ENCODE measurements around the gene ARFGAP1.

Gene ARFGAP1

GRCh38 chr20:63310265-63310991, 37.8 kb downstream of the ARFGAP1 start:
- DNase-seq = no peak

GRCh38 chr20:63311186-63311832, 38.7 kb downstream of the ARFGAP1 start:
- DNase-seq = no peak

- no peak for DNase-seq
Observed at GRCh38 chr20:63311833-63312243, 39.2 kb downstream of the ARFGAP1 start.

- DNase-seq = no peak
Observed at GRCh38 chr20:63312273-63312672, 39.7 kb downstream of the ARFGAP1 start.

GRCh38 chr20:63312690-63313348, 40.2 kb downstream of the ARFGAP1 start:
- DNase-seq = no peak

GRCh38 chr20:63313349-63314014, 40.9 kb downstream of the ARFGAP1 start:
- no peak for DNase-seq

GRCh38 chr20:63314015-63314471, 41.4 kb downstream of the ARFGAP1 start:
- DNase-seq = no peak

GRCh38 chr20:63314566-63315239, 42.1 kb downstream of the ARFGAP1 start:
- no peak for DNase-seq

GRCh38 chr20:63315240-63315689, 42.7 kb downstream of the ARFGAP1 start:
- no peak for DNase-seq

GRCh38 chr20:63315731-63316491, 43.3 kb downstream of the ARFGAP1 start:
- no peak for DNase-seq

GRCh38 chr20:63316502-63316921, 43.9 kb downstream of the ARFGAP1 start:
- DNase-seq = no peak

- DNase-seq = no peak
Observed at GRCh38 chr20:63317061-63317460, 44.4 kb downstream of the ARFGAP1 start.

GRCh38 chr20:63317601-63318291, 45.1 kb downstream of the ARFGAP1 start:
- DNase-seq = no peak

- DNase-seq = no peak
Observed at GRCh38 chr20:63318391-63319163, 46.0 kb downstream of the ARFGAP1 start.

- DNase-seq = no peak
Observed at GRCh38 chr20:63319164-63320040, 46.8 kb downstream of the ARFGAP1 start.

GRCh38 chr20:63320041-63320511, 47.5 kb downstream of the ARFGAP1 start:
- DNase-seq = no peak

- DNase-seq = no peak
Observed at GRCh38 chr20:63320616-63321147, 48.1 kb downstream of the ARFGAP1 start.

- DNase-seq = no peak
Observed at GRCh38 chr20:63321148-63321831, 48.7 kb downstream of the ARFGAP1 start.

Measured in MV-4-11 (cell line).